ENCODE results near the gene PCSK5.
"Not testable (repeated sequence)": the region's sequence is repeated elsewhere in the genome, so short reads cannot be mapped to it uniquely, and the experiment has no call there.

Gene PCSK5

DNA sequence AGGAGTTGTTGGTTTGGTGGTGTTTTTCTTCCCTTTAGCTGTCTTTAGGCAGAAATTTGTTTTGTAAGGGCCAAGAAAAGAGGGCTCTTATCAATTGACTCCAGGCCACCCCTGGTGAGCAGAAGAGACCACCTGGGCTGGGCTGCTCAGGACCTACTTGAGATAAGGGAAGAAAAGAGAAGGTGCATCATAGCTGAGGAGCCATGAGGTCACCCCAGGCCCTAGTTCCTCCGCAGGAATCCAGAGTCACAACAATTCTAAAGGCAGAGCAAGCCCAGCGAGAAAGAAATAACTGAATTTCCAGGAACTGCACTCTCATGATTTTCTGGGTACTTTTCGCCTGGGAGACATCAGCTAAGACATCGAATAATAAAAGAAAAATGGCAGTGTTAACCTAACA, 468.9 kb downstream of the PCSK5 start:
- no peak for DNase-seq (ENCODE audit: low spot score)

DNA sequence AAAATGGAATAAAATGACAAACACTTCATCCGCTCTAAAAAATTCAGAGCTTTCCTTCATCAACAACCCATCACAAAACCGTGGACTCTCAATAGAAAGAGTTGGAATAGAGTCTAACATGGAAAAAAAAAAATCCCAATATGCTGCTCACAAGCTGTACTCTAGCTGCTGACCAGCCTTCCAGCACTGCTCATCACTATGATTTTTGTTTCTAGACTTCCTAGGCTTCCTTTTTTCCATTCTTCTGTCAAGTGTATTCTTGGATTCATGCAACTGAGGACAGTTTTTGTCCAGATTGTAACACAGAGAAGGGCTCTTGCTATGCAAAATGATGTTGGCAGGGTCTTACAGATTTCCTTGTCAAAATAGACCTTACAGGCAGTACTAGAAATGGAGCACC, 469.3 kb downstream of the PCSK5 start:
- DNase-seq (ENCODE audit: low spot score): no peak

DNA sequence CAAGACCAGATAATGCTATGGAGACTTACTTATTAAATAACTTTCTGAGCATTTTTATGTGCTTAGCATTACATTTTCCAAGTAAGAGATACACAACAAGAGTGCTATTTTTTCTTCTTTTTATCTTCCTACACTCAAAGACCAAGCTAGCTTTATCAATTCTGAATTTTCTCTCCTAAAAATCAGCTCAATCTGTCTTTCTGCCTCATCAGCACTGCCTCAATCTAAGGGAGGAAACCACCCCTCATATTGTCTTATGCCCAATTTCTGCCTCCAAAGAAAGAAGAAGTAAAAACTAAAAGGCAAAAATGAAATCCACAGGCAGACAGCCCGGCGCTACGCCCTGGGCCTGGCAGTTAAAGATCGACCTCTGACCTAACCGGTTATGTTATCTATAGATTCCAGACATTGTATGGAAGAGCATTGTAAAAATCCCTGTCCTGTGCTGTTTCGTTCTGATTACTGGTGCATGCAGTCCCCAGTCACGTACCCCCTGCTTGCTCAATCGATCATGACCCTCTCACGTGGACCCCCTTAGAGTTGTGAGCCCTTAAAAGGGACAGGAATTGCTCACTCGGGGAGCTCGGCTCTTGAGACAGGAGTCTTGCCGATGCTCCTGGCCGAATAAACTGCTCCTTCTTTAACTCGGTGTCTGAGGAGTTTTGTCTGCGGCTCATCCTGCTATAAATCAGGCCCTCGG, 472.0 kb downstream of the PCSK5 start:
- DNase-seq (ENCODE audit: low spot score): not testable (repeated sequence)

- no peak for DNase-seq (ENCODE audit: low spot score)
These were observed 472.5 kb downstream of the PCSK5 start for GRCh38 chr9:76363032-76363395.

DNA sequence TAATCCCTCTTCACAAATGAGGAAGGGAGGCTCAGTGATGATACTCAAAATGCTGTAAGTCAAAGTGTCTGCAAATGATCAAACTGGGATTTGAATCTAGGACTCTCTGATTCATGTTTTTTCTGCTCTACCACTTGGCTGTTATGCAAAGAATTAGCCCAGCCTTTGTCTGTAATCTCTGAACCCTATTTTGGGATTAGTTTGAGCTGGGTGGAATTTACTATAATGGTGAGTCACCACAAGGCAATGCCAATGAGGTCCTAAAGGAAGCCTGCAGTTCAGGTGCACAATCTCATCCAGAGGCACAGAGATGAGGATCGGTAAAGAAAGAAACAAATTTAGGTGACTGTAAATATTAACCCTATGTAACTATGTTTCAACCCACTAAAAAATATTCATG, 474.6 kb downstream of the PCSK5 start:
- DNase-seq (ENCODE audit: low spot score): peak; percentile 20

DNA sequence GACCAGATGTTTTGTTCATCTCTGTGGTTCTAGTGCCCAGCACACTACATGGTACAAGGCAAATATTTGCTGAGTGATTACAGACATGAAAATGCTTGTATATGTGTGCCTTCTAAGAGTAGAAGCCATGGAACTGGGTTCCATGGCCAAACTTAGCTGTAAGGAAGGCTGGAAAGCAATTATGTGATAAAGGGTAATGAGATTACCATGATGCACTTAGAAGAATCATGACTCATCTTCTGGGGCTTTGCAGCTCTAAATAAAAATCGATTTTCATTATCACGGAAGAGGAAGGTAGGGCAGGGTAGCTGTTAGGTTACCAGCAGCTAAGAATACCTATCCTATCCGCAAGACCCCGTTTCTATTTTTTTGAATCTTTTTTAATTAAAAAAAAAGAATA, 475.8 kb downstream of the PCSK5 start:
- DNase-seq (ENCODE audit: low spot score): no peak

DNA sequence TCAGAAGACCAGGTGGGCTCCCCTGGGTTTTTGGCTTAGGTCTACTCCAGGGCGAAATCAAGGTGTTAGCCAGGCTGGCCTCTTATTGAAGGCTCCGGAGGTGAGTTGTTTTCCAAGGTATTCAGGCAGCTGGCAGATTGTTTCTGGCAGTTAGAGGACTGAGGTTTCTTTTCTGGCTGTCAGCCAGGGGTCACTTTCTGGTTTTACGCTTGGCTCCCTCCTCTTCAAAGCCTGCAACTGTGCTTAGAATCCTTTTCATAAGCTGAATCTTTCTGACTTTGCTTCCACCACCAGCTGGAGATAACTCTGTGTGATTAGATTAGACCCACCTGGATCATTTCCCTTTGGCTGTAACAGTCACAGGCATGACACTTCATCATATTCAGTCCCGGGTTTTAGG, 479.1 kb downstream of the PCSK5 start:
- peak; percentile 20 for DNase-seq (ENCODE audit: low spot score)

DNA sequence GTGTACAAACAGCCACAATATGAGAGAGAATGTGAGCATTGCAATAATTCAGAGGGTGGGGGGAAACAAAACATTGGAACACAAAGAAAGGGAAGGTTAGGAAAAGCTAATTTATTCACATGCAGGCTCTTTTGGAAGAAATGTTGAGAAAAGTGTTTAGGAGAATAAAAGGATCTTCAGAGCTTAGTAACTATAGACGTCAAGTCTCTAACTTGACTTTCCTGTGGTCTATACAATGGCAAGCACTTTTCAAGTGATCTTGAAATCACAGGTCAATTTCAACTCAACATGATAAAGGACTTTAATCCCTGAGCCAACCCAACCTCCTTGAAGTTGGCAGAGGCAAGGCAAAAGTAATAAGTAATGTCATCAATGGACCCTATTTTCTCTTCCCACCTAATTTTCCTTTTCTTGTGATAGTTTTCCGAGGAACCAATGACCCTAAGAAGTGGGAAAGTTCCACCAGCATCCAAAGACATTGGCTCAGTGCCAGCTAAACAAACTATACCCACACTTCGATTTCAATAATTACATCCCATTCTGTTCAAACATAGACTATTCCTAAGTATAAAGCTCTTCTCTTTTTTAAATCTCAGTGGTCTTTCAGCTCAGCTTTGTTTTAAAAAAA, 480.0 kb downstream of the PCSK5 start:
- DNase-seq (ENCODE audit: low spot score): no peak

DNA sequence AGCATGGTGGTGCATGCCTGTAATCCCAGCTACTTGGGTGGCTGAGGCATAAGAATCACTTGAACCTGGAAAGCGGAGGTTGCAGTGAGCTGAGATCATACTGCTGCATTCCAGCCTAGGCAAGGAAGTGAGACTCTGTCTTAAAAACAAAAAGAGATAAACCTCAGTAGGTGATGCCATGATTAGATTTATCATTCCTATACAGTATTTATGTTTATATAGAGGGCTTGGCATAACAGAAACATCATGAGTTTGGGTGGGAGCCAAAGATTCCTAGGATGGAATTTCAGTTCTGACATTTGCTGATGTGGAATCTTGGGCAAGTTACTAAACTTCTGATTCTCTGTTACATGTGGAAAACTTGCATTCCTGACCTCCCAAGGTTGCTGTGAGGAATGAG, 481.4 kb downstream of the PCSK5 start:
- DNase-seq (ENCODE audit: low spot score): no peak

- no peak for DNase-seq (ENCODE audit: low spot score)
These were observed 481.9 kb downstream of the PCSK5 start for GRCh38 chr9:76372336-76372735.

DNA sequence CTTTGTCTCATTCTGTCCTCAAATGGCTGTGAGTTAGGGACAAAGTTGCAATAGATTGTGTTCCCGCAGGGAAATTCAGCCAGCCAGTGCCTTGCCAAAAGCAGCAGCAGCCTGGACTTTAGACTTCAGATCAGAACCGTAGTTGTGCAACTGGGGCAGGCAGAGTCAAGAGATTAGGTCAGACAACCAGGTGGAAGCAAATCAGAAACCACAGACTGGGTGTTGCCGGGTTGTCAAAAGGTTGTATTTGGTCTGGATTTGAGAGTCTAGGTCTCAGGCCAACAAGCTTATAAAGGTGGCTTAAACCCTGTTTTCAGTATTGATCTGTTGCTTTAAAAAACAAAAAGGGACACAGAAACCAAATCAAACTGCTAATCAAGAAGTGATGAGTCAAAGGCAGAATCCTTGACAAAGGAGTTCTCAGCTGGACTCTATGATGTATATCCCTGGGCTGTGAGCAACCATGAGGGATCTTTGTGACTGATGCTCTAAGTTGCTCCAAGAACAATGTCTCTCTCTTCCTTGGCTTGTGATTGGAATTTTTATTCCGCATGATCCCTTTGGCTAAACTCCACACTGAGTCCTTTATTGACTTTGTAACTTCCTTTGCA, 482.8 kb downstream of the PCSK5 start:
- DNase-seq (ENCODE audit: low spot score): no peak

DNA sequence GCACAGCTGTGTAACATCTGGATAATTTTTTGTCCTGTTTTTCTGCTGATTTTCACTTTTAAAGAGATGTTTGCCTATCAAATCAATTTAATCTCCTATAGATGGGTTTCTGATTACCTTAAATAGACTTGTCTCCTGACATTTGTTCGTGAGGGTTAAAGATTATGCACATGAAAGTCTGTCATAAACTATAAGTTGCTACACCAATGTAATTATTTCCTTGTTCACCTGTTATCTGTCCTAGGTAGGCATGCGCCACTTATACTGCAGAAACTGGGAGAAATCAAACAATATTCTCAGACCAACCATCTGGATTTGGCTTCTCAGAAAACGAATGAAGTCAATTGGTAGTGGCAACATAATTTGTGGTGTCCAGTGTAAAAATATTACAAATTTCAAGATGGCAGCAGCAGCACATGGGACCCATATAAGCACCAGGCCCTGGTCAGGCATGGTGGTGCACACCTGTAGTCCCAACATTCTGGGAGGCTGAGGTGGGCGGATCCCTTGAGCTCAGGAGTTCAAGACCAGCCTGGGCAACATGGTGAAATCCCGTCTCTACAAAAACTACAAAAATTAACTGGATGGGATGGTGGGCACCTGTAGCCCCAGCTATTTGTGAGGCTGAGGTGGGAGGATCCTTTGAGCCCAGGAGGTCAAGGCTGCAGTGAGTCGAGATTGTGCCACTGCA, 483.5 kb downstream of the PCSK5 start:
- no peak for DNase-seq (ENCODE audit: low spot score)

- no peak for DNase-seq (ENCODE audit: low spot score)
These were observed 484.5 kb downstream of the PCSK5 start for GRCh38 chr9:76374783-76375559.

DNA sequence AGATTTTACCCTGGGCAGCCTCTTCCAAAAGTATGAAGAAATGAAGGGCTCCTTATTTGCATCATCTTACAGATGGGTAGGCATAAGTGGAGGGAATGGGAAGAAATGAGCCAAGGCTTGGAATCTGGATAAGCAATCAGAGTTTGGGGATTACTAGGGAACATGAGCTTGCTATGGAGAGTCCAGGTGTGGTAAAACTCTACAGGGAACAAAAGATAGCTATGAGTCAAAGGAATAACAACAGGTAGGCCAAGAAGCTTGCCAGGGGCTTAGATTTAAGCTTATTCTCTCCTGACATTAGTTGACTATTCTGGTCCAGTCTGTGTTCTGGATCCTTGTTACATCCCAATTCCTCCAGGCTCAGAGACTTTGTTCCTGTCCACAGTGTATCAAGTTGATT, 487.3 kb downstream of the PCSK5 start:
- no peak for DNase-seq (ENCODE audit: low spot score)

GRCh38 chr9:76378367-76379073, 488.0 kb downstream of the PCSK5 start:
- no peak for DNase-seq (ENCODE audit: low spot score)

GRCh38 chr9:76379494-76379893, 489.0 kb downstream of the PCSK5 start:
- DNase-seq (ENCODE audit: low spot score): no peak

GRCh38 chr9:76390656-76391055, 500.2 kb downstream of the PCSK5 start:
- no peak for DNase-seq (ENCODE audit: low spot score)

DNA sequence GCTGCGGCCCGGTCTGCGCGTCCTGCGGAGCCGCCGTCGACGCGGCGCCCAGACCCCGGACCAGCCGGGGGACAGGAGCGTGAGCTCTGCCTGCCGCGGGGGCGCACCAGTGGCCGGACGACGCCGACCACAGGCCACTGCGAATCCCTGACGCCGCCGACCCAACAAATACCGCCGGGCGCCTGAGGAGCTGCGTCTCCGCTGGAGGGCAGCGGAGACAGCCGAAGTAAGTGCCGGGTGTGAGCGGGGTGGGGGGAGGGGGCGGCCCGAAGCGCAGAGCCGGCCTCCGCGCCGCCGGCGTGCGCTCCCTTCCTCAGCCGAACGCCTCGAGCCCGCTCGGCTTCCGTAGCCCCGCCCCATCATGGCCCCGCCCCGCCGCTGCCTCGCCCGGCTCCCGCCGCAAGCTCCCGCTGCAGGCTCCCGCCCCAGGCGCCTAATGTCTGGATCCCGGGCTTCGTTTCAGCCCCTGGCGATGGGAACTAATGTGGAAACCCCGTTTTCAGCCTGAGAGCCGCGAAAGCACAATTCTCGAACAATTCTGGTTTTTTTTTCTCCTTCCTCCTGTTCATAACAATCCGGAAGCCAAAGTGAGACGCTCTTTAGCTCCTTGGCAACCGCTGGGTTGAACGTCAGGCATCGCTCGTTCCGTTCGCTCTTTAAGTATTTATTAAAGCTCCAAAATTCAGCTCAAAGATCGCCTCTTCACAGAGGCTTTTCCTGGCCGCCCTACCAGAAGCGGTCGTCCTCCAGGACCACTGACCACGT, 503.9 kb downstream of the PCSK5 start, which contains the start of gene RFK:
TSS of gene RFK (minus strand) at position 232 of the 765 bp plus-strand sequence. CDS start 255 bp downstream, outside the sequence.
- peak; percentile 86 for DNase-seq (ENCODE audit: low spot score)

DNA sequence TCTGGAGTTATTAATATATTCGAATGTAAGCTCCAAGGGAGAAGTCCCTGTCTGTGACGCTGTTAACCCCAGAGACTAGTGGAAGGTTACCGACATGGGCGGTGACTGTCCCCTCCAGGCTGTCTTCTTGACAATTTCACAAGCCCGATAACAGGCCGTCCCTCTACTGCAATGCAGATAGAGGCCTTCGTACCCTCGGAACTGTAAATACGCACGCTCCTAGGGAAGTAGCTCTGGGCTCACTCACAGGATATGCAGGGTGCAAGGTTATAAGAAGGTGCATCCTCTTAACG, 504.4 kb downstream of the PCSK5 start:
- DNase-seq (ENCODE audit: low spot score): peak; percentile 74

DNA sequence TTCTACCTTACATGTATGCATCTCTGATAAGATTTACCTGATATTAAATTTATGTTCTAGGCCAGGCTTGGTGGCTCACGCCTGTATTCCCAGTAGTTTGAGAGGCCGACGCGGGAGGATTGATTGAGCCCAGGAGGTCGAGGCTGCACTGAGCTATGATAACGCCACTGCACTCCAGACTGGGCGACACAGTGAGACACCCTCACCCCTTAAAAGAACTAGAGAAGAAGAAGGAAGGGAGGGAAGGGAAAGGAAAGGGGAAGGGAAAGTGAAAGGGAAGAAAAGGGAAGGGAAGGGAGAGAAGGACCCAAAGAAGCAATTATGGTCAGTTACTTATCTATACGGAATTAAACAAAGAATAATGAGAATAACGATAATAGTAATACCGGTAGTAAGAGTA, 504.9 kb downstream of the PCSK5 start:
- no peak for DNase-seq (ENCODE audit: low spot score)

DNA sequence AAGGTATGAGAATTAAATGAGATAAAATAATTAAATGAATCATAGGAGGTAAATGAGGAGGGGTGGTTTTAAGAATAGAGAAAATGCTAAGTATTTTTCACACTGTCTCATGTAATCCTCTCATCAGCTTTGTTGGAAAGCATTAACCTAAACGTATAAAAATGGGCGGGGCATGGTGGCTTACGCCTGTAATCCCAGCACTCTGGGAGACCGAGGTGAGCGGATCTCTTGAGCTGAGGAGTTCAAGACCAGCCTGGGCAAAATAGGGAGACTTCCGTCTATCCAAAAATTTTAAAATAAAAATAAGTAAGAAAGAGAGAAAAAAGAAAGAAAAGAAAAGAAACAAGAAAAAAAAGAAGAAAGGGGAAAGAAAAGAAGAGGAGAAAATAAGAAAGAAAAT, 505.7 kb downstream of the PCSK5 start:
- DNase-seq (ENCODE audit: low spot score): no peak

Measured in cerebellar cortex (tissue), 1 donor.